GM19324 (cell line): ENCODE data around the gene MRPS21.

Source experiments
- ATAC-seq: cut with Tn5 transposase; IDR thresholded peaks from one replicate; pipeline ENCODE4 v1.9.1; 2021; ENCODE audit warnings: mild to moderate bottlenecking, moderate library complexity; ENCODE audit not compliant: unreplicated experiment, low FRiP score

Gene MRPS21

DNA sequence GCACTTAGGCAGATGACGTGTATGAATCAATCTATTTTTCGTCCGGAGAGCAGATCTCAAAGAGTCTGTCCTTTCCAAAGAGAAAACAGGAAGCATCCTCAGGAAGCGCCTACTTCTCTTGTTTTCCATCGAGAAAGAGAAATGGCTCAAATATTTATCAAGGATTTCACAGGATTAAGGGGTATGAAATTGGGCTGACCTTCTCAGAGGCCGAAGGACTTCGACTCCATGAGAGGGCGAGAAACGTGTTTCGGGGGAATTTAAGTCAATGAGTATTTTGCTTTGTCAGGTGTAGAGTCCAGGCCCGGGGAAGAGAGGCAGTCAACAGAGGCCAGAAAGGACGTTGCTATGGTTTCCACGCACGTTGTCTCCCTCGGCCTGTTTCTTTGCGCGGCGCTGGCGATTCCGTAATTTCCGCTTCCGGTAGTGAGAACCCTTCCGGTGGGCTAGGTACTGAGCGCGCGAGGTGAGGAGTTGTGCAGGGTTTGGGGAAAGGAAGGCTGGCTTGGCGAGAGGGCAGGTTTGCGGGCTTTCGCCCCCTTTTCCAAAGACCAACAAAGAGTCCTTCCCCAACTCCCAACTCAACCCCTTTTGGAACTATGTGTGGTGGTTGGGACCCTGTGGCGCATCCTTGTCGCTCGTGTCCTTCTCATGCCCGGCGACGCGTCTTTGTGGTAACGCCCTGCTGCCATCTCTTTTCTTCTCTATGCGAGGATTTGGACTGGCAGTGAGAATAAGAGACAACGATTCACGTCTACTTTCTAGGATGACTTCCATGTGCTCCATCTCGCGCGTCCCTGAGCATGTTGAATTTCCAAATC lies at the start of gene MRPS21:
Gene MRPS21, plus strand, starts transcription at position 429 of the 821 bp plus-strand sequence. CDS start 506 bp downstream, outside the sequence.
- ATAC-seq = peak; percentile 82

DNA sequence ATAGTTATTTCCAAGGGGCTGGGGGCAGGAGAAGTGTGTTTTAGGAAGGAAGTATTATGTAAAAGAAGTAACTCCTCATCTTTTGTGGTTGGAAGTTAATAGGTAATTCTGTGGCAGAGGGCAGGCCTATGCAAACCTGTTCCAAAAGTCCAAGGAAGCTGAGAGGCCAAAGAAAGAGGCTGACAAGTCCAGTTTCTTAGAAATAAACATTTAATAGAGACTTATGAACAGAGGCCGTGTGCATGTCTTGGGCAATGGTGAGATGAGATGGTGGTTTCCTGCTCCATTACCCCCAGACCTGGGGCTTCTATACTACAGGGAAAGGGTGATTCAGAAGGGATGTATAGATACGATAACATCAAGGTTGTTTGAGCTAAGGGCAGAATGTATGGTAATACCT lies 43.7 kb upstream of the MRPS21 start:
- no peak for ATAC-seq

DNA sequence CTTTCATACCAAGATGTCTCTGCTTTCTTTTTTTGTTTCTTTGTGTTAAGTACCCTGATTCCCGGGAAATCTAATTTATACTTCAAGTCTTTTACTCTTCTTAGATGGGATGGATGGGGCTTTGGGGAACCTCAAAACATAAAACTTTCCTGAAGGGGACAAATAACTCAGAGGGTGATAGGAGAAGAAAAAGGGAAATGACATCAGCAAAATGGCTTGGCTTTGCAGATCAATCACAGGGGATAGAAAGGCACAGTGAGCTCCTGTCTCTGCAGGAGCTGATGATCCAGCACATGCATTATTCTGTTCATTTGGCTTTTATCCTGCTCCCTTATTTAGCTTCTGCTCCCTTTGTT lies 37.5 kb upstream of the MRPS21 start:
- no peak for ATAC-seq

DNA sequence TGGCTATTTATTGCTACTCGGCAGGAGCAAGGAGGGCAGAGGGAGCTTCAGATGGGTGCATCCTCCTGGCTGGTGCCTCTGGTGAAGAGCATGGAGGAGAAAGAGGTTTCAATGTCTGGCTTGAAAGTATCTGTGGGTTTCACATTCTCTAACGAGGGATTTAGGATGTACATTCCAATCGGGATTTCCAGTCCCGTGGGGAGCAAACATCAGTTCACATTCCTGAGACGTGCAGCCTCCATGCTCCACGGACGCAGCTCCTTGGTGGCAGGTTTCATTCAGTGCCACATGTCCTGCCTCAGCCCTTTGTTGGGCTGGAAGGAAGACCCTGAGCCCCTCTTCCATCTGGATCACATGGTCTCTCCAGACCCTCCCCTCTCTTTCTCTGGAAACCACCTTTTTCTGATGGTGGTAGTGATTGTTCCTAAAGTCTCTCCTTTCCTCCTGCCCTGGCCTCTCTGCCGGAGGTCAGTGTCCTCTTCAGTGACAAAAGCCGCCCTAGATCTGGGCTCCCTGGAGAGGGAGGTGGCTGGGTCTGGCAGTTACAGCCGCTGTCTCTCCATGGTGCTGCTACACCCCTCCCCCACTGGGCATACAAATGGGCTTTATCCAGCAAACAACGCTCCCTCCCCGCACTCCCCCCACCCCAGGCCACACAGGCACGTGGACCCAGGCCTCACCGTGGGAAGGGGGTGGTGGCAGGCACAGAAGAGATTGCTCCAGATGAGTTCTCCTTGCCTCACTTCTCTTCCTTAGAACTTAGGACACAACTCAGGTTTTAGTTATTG lies 36.9 kb upstream of the MRPS21 start:
- ATAC-seq = no peak

DNA sequence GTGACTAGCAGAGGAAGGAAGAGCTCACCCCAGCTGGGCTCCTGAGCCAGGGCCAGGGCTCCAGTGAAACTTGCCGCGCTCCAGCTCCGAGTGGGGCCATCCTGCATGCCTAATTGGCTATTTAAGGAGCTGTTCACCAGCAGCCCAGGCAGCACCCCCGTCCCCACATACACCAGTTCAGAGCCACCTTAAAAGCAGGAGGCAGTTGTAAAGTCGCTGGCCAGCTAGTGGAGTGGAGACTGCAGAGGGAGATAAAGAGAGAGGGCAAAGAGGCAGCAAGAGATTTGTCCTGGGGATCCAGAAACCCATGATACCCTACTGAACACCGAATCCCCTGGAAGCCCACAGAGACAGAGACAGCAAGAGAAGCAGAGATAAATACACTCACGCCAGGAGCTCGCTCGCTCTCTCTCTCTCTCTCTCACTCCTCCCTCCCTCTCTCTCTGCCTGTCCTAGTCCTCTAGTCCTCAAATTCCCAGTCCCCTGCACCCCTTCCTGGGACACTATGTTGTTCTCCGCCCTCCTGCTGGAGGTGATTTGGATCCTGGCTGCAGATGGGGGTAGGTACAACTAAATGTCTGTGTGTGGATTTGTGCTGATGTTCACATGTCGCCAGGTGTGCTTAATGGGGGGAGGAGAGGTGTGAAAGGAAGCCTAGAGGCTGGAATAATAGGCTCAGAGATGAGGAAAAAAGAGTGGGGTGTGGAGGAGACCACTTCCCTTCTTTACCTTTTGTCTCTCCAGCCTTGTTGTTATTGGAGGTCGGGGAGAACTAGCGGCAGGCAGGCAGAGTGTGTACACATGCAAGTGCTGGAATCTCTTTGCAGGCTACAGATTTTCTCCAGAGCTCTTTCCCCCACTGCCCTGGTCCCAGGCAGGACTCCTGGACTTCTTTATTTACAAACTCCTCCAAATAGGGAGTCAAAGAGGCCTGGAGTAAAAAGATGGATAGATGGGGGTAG lies 35.8 kb upstream of the MRPS21 start, which contains the start of gene CA14:
Gene CA14, plus strand, starts transcription at position 151 of the 962 bp plus-strand sequence. Its CDS starts 355 bp downstream, at position 506.
- no peak for ATAC-seq

DNA sequence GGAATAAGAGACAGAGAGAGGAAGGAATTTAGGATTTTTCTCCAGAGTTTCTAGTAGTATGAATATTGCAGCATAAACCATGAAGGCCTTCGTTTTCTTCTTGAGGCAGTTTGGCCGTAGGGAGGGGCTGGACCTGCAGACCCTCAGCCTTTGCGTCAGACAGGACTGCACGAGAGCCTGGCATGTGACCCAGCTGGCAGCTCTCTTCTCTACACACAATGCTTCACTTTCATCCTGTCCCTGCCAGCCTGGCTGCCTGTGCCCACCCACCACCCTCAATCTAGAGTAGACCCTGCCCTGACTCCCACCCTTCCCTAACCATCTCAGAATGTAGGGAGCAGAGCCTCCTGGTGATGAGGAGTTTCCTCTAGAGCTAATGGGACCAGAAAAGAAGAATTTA lies 34.4 kb upstream of the MRPS21 start:
- ATAC-seq = no peak

DNA sequence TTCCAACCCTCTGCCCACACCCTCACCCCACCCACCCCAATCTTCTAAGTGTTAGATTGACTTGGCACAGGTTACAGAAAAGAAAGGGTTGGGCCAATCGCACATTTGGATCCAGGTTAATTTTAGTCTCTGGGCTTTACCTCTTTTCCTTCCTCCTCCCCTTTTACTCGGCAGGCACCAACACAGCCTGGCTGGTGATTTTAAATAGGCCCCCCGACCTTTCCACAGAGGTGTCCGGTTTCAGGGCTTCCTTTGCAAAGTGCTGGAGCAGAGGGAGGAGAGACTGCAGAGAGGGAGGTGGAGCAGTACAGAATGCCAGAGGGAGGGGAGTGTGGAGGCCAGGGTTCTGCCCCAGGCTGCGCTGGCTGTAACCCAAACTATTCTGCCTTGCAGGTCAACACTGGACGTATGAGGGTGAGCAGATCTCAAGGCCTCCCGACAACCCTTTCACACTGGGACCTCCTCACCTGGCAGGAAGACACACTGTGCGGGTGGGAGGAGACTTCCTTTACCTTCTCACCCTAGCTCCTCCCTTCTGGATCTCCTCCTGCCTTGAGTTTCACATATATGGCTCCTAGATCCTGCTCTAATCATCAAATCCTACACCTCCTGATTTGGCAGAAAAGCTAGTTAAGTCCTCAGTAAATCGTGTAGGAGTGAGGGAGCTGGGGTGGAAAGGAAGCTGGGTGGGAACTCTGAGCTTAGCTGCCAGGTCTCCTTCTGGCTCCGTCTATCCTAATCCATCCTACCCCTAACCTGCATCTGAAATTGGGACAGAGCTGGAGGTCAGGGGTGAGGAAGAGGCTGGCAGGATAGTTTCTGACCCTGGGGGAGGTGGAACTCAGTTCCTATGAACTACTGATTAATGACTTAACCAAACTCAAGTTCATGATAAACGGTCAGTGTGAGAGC lies 33.6 kb upstream of the MRPS21 start:
- ATAC-seq = no peak

DNA sequence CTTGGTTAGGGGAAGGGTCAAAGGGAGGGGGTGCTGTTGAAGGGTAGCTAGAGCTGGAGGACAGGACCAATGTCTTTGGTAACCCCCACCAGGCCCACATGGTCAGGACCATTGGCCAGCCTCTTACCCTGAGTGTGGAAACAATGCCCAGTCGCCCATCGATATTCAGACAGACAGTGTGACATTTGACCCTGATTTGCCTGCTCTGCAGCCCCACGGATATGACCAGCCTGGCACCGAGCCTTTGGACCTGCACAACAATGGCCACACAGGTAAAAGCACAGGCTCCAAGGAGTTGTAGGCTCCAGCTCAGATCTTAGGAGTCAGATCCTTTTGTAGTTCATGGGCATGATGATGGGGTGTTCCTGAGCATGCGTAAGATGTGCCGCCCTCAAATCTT lies 32.3 kb upstream of the MRPS21 start:
- no peak for ATAC-seq

DNA sequence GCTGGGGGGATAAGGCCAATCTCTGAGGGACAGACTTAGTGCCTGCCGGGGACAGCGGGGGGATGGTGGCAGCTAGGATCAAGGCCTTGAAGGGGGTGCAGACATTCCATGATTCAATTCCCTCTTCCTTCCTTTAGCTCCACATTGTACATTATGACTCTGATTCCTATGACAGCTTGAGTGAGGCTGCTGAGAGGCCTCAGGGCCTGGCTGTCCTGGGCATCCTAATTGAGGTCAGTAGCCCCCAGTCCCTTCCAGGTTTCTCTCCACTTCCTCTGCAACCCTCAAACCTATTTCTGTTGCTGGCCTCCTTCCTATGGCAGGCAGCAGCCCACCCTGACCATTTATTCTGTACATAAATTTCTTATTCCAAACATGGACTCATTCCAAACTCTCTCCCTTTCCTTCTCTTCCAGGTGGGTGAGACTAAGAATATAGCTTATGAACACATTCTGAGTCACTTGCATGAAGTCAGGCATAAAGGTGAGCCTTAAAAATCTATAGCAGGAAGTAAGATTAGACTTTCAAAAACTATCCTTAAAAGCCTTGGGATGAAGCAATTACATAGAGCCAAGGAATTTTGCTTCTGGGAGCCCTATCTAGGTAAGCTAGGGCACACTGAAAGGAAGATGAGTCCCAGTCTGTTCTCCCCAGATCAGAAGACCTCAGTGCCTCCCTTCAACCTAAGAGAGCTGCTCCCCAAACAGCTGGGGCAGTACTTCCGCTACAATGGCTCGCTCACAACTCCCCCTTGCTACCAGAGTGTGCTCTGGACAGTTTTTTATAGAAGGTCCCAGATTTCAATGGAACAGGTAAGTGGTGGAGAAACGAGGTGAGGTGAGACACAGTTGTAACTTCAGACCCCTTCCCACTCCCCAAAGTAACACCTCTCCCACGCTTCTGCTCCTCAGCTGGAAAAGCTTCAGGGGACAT lies 31.0 kb upstream of the MRPS21 start:
- ATAC-seq = no peak

DNA sequence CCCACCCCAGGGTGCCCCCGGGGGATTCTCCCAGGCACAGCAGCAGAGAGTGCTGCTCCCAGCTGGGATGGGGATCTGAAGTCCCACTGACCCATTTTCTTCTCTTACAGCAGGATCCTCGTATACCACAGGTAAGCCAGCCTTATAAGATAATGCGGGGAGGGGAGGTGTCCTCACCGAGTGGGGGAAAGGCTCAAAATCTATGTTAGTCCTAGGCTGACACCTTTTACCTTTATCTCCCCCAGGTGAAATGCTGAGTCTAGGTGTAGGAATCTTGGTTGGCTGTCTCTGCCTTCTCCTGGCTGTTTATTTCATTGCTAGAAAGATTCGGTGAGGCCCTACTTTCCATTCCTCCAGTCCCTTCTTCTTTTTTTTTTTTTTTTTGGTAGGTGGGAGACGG lies 30.1 kb upstream of the MRPS21 start:
- no peak for ATAC-seq

DNA sequence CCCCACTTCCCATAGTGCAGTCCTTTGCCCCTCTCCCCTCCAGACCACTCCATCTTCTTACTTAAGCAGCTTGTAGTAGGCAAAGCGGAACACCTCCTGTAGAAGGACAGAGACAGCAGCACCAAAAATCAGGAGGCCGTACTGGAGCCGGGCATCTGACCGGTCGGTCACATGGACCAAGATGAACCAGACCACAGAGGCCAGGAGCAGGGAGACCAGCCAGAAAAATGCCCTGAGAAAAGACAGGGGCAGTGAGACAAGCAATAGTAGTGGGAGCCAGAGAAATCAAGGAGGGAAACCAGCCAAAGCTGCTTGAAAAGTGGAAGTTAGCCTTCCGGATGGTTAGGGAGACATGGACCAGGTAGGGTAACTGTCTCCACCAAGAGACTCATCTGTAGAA lies 25.8 kb upstream of the MRPS21 start:
- no peak for ATAC-seq

DNA sequence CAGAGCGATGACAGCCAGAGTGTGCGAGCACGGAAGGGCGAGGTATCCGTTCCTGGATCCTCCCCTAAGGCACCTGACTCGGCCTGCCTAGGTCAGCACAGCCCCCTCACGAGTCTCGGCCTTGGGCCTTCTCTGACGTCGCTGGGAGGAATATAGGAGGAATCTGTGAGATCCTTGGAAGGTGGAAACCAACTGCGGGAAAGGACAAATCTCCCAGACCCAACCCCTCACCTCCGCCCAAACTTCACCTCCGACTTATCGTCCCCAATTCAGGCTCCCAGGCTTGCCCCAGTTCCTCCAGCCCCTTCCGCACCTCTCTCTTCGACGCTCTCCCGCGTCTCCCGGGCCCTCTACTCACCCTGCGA lies 25.3 kb upstream of the MRPS21 start:
- ATAC-seq = peak; percentile 11

DNA sequence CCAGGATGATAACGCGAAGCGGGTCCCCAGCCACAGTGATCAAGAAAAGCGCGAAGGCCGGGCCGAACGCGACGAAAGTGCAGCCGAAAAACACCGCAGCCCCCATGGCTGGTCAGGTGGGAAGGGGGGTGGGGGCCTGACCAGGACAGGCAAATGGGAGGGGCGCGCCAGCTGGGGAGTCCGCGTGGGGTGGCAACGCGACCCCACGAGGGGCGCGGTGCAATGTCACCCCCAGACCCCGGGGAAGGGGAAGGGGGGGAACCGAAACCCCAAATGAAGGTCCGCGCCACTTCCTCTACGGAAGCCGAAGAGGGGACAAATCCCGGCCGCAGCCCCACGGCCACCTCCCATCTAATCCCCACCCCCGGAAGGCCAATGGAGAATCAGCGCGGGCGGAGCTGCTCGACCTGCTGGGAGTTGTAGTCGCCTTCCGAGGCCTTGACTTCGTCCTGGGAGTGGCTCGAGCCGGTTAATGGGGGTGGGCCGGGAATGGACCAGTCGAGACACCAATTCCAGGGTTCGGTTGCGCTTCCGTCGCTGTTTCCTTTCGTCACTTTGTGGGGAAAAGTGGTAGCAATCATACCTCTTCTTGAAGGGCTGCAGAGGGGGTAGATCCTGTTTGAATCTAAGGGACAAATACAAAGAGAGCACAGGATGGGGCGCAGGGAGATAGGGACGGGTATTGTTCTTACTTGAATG lies 24.8 kb upstream of the MRPS21 start, which contains the start of gene APH1A:
Gene APH1A, minus strand, starts transcription at position 312 of the 699 bp plus-strand sequence. Its CDS starts 206 bp downstream, at position 106.
- ATAC-seq = peak; percentile 96

DNA sequence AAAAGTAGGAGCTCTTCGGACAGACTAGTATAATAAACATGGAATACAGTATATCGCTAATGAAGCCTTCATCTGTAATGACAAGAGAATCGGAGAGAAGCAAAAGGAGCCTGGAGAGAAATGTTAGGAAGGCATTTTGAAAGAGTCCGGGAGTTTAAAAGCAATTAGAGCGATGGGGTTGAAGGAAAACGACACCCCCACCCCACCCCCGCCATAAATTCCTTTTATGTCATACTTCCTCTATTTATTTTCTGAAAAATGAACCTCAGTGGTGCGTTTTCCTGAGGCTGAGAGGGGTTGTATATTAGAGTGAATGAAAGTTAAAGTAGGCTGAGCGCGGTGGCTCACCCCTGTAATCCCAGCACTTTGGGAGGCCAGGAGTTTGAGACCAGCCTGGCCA lies 24.2 kb upstream of the MRPS21 start:
- no peak for ATAC-seq

DNA sequence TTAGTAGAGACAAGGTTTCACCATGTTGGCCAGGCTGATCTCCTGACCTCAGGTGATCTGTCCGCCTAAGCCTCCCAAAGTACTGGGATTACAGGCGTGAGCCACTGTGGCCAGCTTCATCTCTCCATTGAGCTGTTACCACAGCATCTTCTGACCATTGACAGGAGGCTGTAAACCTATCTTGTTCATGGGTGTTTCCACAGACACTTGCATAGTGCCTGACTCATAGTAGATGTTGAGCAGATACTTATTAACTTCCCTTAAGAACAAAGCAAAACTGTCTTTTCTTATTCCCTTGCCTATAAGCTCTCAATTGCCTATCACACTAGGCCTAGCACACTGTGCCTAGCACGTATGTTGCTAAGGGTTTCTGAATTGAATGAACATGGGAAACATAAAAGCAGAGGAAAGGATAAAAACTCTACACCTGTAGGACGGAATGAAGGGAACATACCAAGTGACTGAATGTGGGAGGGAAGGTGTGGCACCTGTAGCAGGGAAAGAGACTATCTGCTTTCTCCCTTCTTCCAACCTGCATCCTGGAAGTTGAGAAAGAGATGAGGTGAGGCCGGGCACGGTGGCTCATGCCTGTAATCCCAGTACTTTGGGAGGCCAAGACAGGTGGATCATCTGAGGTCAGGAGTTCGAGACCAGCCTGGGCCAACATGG lies 22.2 kb upstream of the MRPS21 start:
- no peak for ATAC-seq

DNA sequence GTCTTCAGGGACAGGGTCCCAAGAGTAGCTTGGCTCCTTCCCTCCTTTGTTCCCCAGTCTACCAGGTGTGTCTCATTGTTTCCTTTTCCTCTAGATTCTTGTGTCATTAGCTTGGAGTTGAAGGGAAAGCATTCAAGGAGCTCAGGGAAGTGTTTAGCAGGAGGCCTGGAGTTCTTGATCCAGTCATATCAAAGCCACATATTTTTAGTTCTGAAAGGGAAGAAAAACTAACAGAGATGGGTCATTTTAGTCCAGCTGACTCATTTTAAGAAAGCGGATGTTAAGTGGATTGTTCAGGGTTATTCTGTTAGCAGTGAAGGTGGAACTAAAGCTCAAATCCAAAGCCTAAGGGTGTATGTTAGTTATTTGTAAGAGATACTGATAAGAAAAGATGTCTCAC lies 20.4 kb upstream of the MRPS21 start:
- ATAC-seq = no peak

DNA sequence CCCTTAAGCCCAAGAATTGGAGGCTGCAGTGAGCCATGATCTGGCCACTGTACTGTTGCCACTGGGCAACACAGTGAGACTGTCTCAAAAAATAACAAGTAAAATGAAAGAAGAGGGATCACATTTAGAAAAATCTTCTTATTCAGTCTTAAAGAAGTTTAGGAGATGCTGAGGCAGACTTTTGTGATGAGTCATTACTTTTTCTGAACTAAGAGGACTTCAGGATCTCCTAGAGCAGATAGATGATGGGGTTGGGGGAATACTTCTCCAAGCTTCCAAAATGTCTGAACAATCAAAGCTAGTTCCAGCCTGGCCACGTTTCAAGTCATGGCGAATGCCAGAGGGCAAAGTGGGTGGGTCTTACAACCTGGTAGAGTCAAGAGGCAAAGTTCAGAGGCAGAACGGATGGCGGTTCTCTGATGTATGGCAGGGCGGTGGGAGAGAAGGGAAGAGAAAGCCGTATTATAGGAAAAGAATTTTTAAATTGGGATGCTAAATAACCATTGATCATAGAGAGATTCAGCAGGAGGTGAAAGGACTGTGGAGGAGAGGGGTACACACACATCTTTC lies 13.4 kb upstream of the MRPS21 start:
- no peak for ATAC-seq
